ENCODE results near the gene MED27. TPM values are rescaled to one million over a fixed set of nuclear protein-coding genes. Genes with fewer than 3 reads are reported as not detected.

MED27 gene
- total RNA-seq, 4 donors from 2014 or later = 4.1 to 6.3 (median 5.7) TPM

DNA sequence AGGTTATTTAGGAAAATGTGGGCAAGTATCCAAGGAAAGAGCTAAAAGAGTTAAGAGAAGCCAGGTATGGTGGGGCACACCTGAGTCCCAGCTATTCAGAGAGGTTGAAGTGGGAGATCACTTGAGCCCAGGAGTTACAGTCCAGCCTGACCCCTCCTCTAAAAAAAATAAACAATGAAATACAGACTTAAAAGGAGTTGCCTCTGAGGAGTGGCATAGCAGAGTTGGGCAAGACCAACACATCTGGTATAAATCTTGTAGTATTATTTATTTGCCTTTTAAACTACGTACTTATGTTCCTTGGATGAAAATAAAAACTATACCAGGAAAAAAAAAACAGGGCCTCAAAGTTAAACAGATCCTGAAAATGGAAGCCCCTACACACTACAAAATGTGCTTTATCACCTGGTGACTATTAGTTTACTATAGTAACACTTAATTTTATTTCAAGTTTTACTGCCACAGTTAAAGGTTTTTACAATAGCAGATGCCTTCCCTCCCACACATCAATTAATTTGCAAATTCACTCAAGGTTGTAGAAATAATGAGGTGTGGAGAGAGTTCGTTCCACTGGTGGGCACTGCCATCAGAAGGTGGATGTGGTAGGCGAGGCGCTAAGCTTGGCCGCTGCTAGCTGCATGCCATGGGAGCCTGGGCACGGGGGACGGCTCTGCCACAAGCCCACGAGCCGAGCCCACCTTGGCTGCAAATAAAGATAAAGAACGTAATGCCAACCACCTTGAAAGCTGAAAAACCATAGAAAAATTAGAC lies 48.0 kb downstream of the MED27 start:
- H3K27me3 ChIP-seq = no peaks in the 10 kb centered on the region
- H3K4me1 ChIP-seq = no peaks in the 10 kb centered on the region
- no peaks in the 10 kb centered on the region for H3K9me3 ChIP-seq
- DNase-seq = no peak
- no peak overlapping the region for H3K4me3 ChIP-seq
- no peak overlapping the region for H3K27ac ChIP-seq
- TF ChIP-seq, protein P1, sequence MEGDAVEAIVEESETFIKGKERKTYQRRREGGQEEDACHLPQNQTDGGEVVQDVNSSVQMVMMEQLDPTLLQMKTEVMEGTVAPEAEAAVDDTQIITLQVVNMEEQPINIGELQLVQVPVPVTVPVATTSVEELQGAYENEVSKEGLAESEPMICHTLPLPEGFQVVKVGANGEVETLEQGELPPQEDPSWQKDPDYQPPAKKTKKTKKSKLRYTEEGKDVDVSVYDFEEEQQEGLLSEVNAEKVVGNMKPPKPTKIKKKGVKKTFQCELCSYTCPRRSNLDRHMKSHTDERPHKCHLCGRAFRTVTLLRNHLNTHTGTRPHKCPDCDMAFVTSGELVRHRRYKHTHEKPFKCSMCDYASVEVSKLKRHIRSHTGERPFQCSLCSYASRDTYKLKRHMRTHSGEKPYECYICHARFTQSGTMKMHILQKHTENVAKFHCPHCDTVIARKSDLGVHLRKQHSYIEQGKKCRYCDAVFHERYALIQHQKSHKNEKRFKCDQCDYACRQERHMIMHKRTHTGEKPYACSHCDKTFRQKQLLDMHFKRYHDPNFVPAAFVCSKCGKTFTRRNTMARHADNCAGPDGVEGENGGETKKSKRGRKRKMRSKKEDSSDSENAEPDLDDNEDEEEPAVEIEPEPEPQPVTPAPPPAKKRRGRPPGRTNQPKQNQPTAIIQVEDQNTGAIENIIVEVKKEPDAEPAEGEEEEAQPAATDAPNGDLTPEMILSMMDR (IDR thresholded peaks at IDR 0.05) = no peak
- no peak for TF ChIP-seq POLR2A (IDR thresholded peaks at IDR 0.05)
- no peaks in the 10 kb centered on the region for H3K36me3 ChIP-seq

DNA sequence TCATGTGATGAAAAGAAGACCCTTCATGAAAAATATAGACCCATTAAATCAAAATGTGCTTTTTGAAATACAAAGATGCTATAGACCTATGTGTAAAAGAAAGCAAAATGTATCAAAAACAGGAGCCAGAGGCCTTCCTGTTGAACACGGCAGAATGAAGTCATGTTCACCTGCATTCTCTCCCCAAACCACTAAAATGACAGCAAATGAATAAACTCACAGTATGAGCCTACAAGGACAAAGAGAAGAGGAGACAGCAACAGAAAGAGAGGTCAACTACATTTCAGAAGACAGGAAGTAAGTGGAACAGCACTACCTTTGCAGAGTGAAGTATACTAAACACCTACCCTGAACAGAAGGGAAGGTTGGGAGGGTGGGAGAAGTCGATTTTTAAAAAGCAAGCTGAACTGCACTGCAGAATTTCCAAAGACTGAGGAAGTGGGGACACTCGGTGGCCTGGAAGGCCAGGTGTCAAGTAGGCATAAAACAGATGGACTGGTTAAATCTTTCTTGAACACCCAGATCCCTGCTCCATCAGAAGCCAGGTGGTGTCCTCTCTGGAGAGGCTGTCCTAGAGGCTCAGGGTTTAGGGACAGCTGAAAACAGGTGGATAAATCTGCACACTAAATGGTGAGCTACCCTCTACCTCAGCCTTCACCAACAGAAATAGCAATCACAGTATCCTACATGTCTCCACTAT lies 48.9 kb downstream of the MED27 start:
- Histone ChIP-seq H3K27me3 (no peaks in the 10 kb centered on the region), H3K4me3 (no peak overlapping the region), H3K36me3 (no peaks in the 10 kb centered on the region), H3K4me1 (no peaks in the 10 kb centered on the region), H3K9me3 (no peaks in the 10 kb centered on the region), H3K27ac (no peak overlapping the region)
- no peak for TF ChIP-seq POLR2A (IDR thresholded peaks at IDR 0.05)
- TF ChIP-seq, protein P1 (IDR thresholded peaks at IDR 0.05) = no peak
- DNase-seq = no peak

DNA sequence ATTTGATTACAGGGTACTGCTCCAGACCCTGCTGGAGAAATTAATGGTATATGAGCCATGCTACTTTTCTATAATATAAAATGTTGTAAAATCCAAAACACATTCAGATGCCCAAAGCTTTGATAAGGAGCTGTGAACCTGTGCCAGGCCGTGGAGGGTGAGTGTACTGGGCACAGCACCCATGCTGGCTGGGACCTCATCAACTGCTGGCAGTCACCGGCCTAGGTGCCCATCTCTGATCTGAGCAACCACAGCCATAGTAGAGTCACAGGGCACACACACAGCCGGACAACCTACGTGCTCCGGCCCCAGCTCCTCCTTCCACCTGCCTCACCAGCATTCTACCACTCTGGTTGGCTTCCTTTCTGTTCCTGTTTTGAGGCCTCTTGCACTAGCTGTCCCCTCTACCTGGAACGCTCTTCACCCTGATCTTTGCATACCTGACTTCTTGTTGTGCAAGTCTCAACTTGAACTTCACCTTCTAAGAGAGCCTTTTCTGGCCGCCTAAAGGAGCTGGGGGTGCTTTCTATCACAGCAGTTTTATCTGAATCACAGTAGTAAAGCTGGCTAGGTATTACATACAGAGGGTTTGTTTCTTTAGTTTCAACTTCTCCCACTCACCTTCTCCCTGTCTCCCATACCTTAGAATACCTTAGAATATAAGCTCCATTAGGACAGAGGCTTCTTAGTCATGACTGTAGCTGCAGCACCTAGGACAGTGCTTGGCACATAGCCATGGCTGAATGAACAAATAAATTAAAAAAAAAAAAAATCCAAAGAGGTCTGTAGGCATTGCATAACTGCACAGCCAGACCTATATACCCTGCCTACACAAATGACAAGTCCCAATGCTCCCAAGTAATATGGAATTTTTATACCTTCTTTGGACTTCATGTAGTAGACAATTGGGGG lies 51.7 kb downstream of the MED27 start:
- Histone ChIP-seq H3K27me3 (no peaks in the 10 kb centered on the region), H3K4me1 (no peaks in the 10 kb centered on the region), H3K4me3 (no peak overlapping the region), H3K36me3 (no peaks in the 10 kb centered on the region), H3K27ac (no peak overlapping the region), H3K9me3 (no peaks in the 10 kb centered on the region)
- TF ChIP-seq, protein P1 (IDR thresholded peaks at IDR 0.05) = no peak
- no peak for TF ChIP-seq POLR2A (IDR thresholded peaks at IDR 0.05)
- no peak for DNase-seq

DNA sequence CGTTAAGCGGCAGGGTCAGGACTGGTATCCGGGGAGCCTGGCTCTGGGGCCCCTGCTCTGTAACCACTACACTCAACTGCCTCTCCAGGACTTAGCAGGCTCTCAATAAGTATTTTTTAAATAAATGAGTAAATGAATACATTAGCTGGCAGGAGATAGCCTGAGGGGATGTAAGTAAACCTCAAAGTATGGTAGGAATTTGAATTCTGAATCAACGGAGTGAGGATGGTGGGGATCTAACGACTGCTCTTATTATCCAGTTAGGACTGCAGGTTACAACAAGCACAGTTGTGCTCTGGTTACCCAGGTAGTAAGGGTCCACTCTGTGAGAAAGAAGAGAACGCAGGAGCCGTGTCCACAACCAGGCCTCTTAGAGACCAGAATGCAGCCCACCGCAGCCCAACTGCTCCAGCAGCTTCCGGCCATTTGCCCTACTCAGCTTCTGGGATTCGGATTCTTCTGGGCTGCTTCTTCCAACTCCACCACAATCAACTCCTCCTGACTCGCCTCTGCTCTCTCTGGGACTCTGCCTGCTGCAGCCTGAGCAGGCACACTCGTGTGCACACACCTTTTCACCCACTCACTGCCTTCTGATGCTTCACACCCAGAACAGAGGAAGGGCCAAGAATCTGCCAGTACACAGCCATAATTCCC lies 52.6 kb downstream of the MED27 start:
- H3K36me3 ChIP-seq = no peaks in the 10 kb centered on the region
- TF ChIP-seq, protein P1 (IDR thresholded peaks at IDR 0.05) = no peak
- TF ChIP-seq POLR2A (IDR thresholded peaks at IDR 0.05) = no peak
- no peak overlapping the region for H3K4me3 ChIP-seq
- H3K9me3 ChIP-seq = no peaks in the 10 kb centered on the region
- H3K4me1 ChIP-seq = no peaks in the 10 kb centered on the region
- H3K27ac ChIP-seq = no peak overlapping the region
- DNase-seq = no peak
- no peaks in the 10 kb centered on the region for H3K27me3 ChIP-seq

DNA sequence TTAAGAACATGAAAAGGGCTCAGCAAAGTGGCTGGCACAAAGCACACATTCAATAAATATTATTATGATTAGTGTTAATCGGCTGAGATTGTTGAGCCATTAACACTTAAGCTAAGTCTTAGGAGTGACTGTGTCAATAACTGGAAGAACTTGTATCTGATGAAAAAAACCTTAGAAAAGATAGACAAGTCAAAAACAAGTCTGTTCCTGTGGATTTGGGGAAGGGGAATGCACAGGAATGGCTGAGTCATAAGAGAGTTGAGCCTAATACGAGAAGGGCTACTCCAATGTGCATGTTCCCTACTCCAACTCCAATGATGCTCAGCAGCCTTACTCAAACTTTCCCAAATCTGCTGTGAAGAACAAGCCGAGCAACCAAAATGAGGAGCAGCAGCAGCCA lies 53.9 kb downstream of the MED27 start:
- Histone ChIP-seq H3K4me3 (no peak overlapping the region), H3K36me3 (no peaks in the 10 kb centered on the region), H3K4me1 (no peaks in the 10 kb centered on the region), H3K27ac (no peak overlapping the region), H3K9me3 (no peaks in the 10 kb centered on the region), H3K27me3 (no peaks in the 10 kb centered on the region)
- TF ChIP-seq POLR2A (IDR thresholded peaks at IDR 0.05) = no peak
- TF ChIP-seq, protein P1 (IDR thresholded peaks at IDR 0.05) = no peak
- no peak for DNase-seq
